SHP77 (cell line): Measurements from ENCODE around the gene C19orf38.

ENCODE experiments used
- DNase-seq, 2 experiments: peaks; one replicate each; lab custom pipeline; 2025; lab: John Stamatoyannopoulos, UW

Gene C19orf38, protein sequence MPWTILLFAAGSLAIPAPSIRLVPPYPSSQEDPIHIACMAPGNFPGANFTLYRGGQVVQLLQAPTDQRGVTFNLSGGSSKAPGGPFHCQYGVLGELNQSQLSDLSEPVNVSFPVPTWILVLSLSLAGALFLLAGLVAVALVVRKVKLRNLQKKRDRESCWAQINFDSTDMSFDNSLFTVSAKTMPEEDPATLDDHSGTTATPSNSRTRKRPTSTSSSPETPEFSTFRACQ

DNA sequence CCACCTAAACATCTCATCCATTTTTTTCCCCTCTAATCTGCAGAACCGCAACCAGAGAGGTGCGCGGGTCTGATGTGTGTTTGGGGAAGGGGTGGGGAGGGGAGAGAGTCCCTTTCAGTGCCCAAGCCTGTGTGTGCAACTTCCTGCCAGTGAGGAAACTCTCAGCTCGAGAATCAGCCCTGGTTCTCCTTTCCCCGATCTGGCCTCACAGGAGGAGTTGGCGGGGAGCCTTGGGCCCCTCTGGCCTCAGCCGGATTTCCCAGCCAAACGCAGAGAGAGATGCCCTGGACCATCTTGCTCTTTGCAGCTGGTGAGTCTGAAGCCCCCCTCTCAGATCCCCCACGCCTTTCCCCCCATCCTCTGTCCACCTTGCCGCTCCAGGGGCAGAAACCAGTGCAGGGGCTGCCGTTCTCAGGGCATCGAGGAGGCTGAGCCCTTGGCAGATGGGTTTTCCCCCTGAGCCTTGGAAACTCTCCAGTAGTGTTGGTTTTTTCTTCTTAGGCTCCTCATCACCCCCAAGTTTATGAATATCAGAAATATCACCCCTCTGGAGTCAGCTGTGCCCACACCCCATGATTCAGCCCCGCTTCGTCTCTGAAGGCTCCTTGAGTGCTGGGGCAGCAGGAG is at the start of gene C19orf38:
TSS of gene C19orf38 (plus strand) at position 186 of the 627 bp plus-strand sequence. CDS start at position 280, 94 bp downstream.
- DNase-seq, result no peak

DNA sequence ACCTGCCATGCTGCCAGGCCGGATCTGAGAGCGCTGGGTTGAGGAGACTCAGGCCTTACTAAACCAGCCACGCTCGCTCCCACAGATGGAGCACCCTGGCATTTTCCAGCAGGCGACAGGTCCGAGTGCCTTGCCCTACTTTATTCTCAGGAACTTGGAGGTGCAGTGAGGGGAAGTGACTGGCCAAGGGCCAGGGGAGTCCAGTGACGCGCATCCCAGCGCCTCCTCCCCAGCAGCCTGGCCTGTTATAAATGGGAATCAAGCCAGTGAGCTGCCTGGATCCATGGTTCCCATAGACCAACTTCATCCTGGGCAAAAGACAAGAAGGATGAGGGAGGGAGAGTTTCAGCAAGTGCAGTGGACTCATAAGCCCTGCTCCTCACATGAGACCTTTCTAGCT is 47.7 kb upstream of the C19orf38 start:
- DNase-seq, result no peak

- no peak for DNase-seq
Measured at GRCh38 chr19:10802479-10802878, 45.7 kb upstream of the C19orf38 start.

- no peak for DNase-seq
Measured at GRCh38 chr19:10803252-10803651, 45.0 kb upstream of the C19orf38 start.

DNA sequence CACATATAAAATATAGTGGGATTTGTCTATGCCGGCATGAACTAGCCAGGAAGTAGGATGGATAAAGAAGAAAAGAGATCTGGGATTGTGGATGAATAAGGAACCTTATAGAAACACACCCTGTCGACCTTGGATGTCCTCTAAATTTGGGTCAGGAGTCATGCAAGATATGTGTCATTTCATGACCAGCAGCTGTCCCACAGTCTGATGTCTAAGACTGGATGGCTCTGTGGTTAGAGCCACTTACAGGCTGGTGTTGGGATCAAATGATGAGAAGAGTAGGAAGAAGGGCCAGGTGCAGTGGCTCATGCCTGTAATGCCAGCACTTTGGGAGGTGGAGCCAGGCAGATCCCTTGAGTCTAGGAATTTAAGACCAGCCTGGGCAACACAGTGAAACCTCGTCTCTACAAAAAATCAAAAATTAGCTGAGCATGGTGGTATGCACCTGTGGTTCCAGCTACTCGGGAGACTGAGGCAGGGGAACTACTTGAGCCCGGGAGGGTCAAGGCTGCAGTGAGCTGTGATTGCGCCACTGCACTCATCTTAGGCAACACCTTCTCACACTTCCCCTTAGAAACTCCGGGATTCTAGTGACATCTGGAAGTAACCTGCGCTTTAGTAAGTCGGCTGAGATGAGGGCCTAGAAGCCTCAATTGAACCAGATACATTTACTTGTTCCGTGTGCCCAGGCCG is 43.0 kb upstream of the C19orf38 start:
- no peak for DNase-seq

- DNase-seq, result no peak
Measured at GRCh38 chr19:10805758-10806247, 42.4 kb upstream of the C19orf38 start.

- no peak for DNase-seq
Measured at GRCh38 chr19:10808937-10809649, 39.1 kb upstream of the C19orf38 start.

GRCh38 chr19:10809651-10810285 is 38.4 kb upstream of the C19orf38 start:
- no peak for DNase-seq

DNA sequence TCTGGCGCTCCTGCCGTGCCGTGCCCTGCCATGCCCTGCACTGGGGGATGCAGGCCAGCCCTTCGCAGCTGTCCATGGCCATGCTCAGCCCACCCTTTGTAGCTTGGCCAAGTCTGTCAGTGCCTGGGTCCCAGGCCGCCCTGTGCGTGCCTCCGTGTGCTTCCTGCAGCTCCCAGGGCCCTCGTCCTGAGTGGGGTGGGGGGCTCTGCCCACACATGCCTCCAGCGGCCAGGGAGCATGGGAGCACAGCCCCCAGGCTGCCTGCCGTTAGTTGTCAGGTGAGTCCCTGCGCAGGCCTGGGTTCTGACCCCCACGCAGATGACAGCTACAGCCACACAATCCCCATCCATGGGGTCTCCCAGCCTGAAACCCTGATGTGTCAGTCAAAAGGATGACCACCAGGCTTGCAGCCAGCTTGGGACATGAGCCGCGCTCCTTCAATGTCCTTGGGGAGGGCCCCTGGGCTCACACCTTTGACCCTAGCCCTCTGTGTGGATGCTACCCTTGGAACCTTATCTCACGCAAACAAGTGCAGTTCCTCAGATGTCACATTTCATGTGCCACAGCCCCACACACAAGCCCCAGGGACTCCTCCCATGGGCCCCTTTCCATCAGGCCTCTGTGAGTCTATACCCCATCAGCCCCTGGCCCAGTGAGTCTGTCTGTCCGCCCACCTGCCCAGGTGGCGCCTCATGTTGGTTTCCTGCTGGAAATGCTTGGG is 36.7 kb upstream of the C19orf38 start:
- DNase-seq, result no peak

DNA sequence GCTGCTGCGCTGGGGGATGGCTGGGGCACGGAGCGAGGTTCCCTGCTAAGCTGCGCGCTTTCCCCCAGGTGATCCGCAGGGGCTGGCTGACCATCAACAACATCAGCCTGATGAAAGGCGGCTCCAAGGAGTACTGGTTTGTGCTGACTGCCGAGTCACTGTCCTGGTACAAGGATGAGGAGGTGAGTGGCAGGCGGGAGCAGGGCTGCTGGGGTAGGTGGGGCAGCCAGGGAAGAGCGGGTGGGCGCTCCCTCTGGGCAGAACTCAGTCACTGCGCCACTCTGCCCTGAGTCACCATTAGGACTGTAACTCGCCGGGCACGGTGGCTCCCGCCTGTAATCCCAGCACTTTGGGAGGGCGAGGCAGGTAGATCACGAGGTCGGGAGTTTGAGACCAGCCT is 36.0 kb upstream of the C19orf38 start:
- no peak for DNase-seq

DNA sequence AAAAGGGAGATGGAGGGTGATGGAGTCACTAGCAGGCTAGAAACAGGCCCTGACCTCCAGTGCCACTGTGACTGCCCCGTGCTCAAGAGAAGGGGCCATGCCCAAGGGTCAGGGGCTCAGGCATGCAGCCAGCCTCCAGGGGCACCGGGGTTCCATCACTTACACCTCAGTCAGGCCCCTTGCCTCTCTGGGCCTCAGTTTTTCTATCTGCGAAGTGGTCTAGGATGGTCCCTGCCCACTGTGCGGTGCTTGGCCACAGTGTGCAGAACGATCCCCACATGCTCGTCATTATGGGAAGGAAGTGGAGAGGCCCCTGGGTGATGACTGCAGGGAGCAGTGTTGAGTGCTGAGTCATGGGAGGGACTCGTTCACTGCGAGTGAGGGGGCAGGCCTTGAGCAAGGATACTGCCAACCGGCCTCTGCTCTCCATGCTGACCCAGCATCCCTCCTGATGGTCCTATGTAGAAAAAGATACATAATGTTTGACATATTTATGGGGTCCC is 35.3 kb upstream of the C19orf38 start:
- peak; percentile 12 for DNase-seq

GRCh38 chr19:10815007-10815536 is 33.1 kb upstream of the C19orf38 start:
- DNase-seq, result no peak

GRCh38 chr19:10815969-10816644 is 32.1 kb upstream of the C19orf38 start:
- no peak for DNase-seq

DNA sequence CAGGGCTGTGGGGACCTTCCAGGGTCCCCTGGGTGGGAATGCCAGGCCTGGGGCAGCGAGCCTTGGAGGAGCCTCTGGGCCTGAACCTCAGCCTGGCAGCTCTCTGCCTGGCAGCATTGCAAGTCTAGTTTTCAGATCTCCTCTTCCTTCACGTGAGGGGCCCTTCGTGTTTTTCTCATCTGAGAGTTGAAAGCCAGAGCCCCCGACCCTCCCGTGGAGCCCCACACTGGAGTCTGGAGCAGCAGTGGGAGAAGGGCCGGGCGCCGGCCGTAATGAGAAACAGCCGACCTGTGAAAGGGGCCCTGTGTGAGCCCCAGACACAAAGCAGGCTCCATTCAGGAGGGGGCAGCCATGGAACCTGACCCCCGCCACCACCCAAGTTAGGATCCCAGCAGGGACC is 31.5 kb upstream of the C19orf38 start:
- no peak for DNase-seq

GRCh38 chr19:10817291-10818038 is 30.8 kb upstream of the C19orf38 start:
- DNase-seq, result no peak

GRCh38 chr19:10818301-10819123 is 29.7 kb upstream of the C19orf38 start:
- no peak for DNase-seq

DNA sequence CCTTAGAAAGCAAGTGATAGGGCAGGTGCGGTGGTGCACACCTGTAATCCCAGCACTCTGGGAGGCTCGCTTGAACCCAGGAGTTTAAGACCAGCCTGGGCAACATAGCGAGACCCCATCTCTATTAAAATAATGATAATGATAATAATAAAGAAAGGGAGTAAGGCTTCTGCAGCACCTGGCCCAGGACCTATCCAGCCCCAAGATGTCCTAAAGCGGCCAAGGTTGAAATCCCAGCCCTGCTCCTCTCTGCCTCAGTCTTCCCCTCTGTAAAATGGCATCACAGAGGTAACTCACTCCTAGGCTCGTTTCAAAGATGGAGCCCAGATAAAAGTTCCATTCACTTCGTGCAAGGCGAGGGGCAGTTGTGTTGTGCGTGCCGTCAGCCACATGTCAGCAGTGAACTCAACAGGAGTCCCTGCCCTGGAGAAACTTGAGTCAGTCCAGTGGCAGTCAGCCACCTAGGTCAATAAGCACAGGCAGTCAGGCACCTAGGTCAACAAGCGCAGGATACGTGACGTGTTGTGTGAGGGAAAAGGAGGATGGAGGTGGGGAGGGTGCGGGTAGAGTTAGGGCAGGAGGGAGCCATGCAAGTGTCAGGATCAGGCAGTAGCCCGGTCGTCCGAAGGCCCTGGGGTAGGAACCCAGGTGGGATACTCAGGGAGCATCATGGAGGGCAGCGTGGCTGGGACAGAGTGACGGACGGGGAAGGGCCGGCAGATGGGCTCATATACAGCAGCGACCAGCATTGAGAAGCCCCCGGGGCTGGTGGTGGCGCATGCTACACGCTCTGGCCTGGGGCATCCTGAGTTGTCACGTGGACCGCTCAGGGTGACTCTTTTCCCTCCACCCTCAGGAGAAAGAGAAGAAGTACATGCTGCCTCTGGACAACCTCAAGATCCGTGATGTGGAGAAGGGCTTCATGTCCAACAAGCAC is 28.8 kb upstream of the C19orf38 start:
- no peak for DNase-seq
